HepG2 (cell line): Measurements from ENCODE around the gene ZBTB8B. TPM values are rescaled to one million over a fixed set of nuclear protein-coding genes. Genes with fewer than 3 reads are reported as not detected.

Experiments used
- ARNT ChIP-seq: fragments of 450-650 bp; IDR thresholded peaks from 2 replicates; pipeline ENCODE4 v1.6.1; 2017
- CBX1 ChIP-seq: IDR thresholded peaks from one replicate; pipeline ENCODE4 v1.6.1; 2016; ENCODE audit warnings: antibody characterized with exemption, low read depth
- E2F2 ChIP-seq: sonication (generic); formaldehyde crosslinking; IDR thresholded peaks from 2 replicates; pipeline ENCODE4 v1.4.0; 2020; ENCODE audit warnings: missing genetic modification reagents, borderline replicate concordance
- FOXK2 ChIP-seq: fragments of 450-650 bp; IDR thresholded peaks from 2 replicates; pipeline ENCODE4 v1.6.1; 2016
- MYC ChIP-seq: sonication (generic); formaldehyde crosslinking; IDR thresholded peaks from 2 replicates; pipeline ENCODE4 v1.9.0; 2021; ENCODE audit warnings: missing genetic modification reagents, borderline replicate concordance
- PRMT3 ChIP-seq: sonication (generic); formaldehyde crosslinking; IDR thresholded peaks from 2 replicates; pipeline ENCODE4 v1.8.1; 2022; ENCODE audit warnings: low read depth, mild to moderate bottlenecking, moderate library complexity, missing genetic modification reagents, borderline replicate concordance
- RAD21 ChIP-seq: fragments of 450-650 bp; formaldehyde crosslinking; IDR thresholded peaks from 2 replicates; pipeline ENCODE4 v1.5.0; 2020; ENCODE audit warnings: mild to moderate bottlenecking
- REL ChIP-seq: sonication (generic); formaldehyde crosslinking; conservative IDR thresholded peaks from 2 replicates; pipeline ENCODE4 v1.8.0; 2022; ENCODE audit warnings: mild to moderate bottlenecking, missing genetic modification reagents, moderate library complexity
- ZBTB2 ChIP-seq: sonication (generic); formaldehyde crosslinking; IDR thresholded peaks from 2 replicates; pipeline ENCODE4 v1.8.0; 2022; ENCODE audit warnings: low read depth, missing genetic modification reagents
- ZMYM4 ChIP-seq: sonication (generic); formaldehyde crosslinking; IDR thresholded peaks from 2 replicates; pipeline ENCODE4 v1.8.1; 2023; ENCODE audit warnings: mild to moderate bottlenecking, missing genetic modification reagents
- ZNF367 ChIP-seq: sonication (generic); formaldehyde crosslinking; IDR thresholded peaks from 2 replicates; pipeline ENCODE4 v1.4.0; 2020; ENCODE audit warnings: missing genetic modification reagents, borderline replicate concordance
- ZNF687 ChIP-seq: sonication (generic); formaldehyde crosslinking; IDR thresholded peaks from 2 replicates; pipeline ENCODE4 v1.5.1; 2020; ENCODE audit warnings: mild to moderate bottlenecking, missing genetic modification reagents, moderate library complexity
- polyA plus RNA-seq, 8 experiments: library from polyadenylated mRNA; depleted of rRNA in 3 of 8; stranded (reverse) in 7 of 8; unstranded in 1 of 8; fragments of >200 nt; fragmentation: Illumina TruSeq in 4 of 8; extraction: Trizol in 4 of 8; gene quantifications; 2 replicates each; pipeline versions ENCODE4 v1.2.1 to v1.2.3, GENCODE V29; 2011 to 2016; ENCODE audit warnings: low read depth in 4 of 8, missing spikeins in 1 of 8, mixed read lengths in 1 of 8; ENCODE audit not compliant: insufficient read depth in 1 of 8
- total RNA-seq, 5 experiments: library from RNA; depleted of rRNA; stranded (reverse); fragments of >200 nt; fragmentation: Illumina TruSeq; extraction: Trizol; gene quantifications; 2 replicates each; pipeline ENCODE4 v1.2.3, GENCODE V29; 2016; ENCODE audit warnings: low read depth in 1 of 5

ZBTB8B gene
- total and polyA plus RNA-seq, 2 of the 13 experiments (the other 11 are each of a cell fraction or from before 2014, with no cell fraction given) = under 0.01 to 0.02 TPM

- TF ChIP-seq ZNF687 (CRISPR knock-in tag) (peak; percentile 62), ZBTB2 (CRISPR knock-in tag) (0 out of 2 replicates have a peak, but pooled peaks have one; percentile 59), E2F2 (no peak), FOXK2 (no peak), PRMT3 (CRISPR knock-in tag) (no peak), CBX1 (no peak), ZNF367 (CRISPR knock-in tag) (peak; percentile 46; the same call in 1 of the 2 replicates), ZMYM4 (CRISPR knock-in tag) (no peak), RAD21 (CRISPR knock-in tag) (peak; percentile 50), REL (CRISPR knock-in tag) (no peak), ARNT (no peak), MYC (CRISPR knock-in tag) (0 out of 2 replicates have a peak, but pooled peaks have one; percentile 3)
- TF ChIP-seq, all 625 proteins: peak for 32
These were observed 35.7 kb downstream of the ZBTB8B start (continued) for GRCh38 chr1:32500387-32501209.
